Muscle of arm (tissue), 12 donors: ENCODE measurements around the gene CCDC51. TPM values are rescaled to one million over a fixed set of nuclear protein-coding genes. Genes with fewer than 3 reads are reported as not detected.

Experiments used
- polyA plus RNA-seq, 12 donors: library from polyadenylated mRNA; unstranded; fragments of 120-200 nt; gene quantifications; one replicate each; pipeline ENCODE4 v1.2.1, GENCODE V29; 2013; ENCODE audit not compliant: insufficient read length in 12 of 12

CCDC51 gene
- polyA plus RNA-seq, 12 donors = 8.9 to 22.3 (median 11.0) TPM; not detected in 1

Other genes starting within 250 kb of the CCDC51 start
- gene CAMP, start 216.6 kb downstream of the CCDC51 start, polyA plus RNA-seq = 1 to 10 TPM in 2 of 12 donors, under 1 TPM in 7, not detected in 3; 0.40 to 3.5 (median 0.50) TPM
- gene ZNF589, start 199.0 kb downstream of the CCDC51 start, polyA plus RNA-seq = 10 to 100 TPM in 5 of 12 donors, 1 to 10 TPM in 6, not detected in 1; 5.8 to 16.3 (median 8.8) TPM
- gene NME6, start 138.8 kb downstream of the CCDC51 start, polyA plus RNA-seq = 10 to 100 TPM in 11 of 12 donors, not detected in 1; 15.9 to 30.3 (median 21.9) TPM
- not detected for gene SPINK8, start 106.5 kb downstream of the CCDC51 start, polyA plus RNA-seq
- gene FBXW12, start 67.9 kb downstream of the CCDC51 start, polyA plus RNA-seq = under 1 TPM in 7 of 12 donors, not detected in 5; 0.11 to 0.39 (median 0.15) TPM
- gene PLXNB1, start 10.0 kb downstream of the CCDC51 start, polyA plus RNA-seq = 10 to 100 TPM in 11 of 12 donors, not detected in 1; 14.8 to 58.1 (median 21.6) TPM
- 100 to 1,000 TPM in 11 of 12 donors, not detected in 1; 164 to 331 (median 188) TPM for gene TMA7, start 138 bp upstream of the CCDC51 start, polyA plus RNA-seq
- 10 to 100 TPM in 1 of 12 donors, 1 to 10 TPM in 10, not detected in 1; 7.4 to 13.6 (median 8.7) TPM for gene ATRIP, start 6.6 kb upstream of the CCDC51 start, polyA plus RNA-seq
- 100 to 1,000 TPM in 1 of 12 donors, 10 to 100 TPM in 10, not detected in 1; 51.7 to 115 (median 67.4) TPM for gene SHISA5, start 64.1 kb upstream of the CCDC51 start, polyA plus RNA-seq
- 1 to 10 TPM in 10 of 12 donors, not detected in 2; 3.1 to 7.4 (median 5.6) TPM for gene PFKFB4, start 116.7 kb upstream of the CCDC51 start, polyA plus RNA-seq
- 1 to 10 TPM in 1 of 12 donors, under 1 TPM in 3, not detected in 8; 0.25 to 6.5 (median 0.68) TPM for gene UCN2, start 123.7 kb upstream of the CCDC51 start, polyA plus RNA-seq
- gene COL7A1, start 155.2 kb upstream of the CCDC51 start, polyA plus RNA-seq = 100 to 1,000 TPM in 1 of 12 donors, 10 to 100 TPM in 4, 1 to 10 TPM in 6, not detected in 1; 4.3 to 163 (median 7.9) TPM
- gene UQCRC1, start 169.5 kb upstream of the CCDC51 start, polyA plus RNA-seq = 100 to 1,000 TPM in 11 of 12 donors, not detected in 1; 121 to 187 (median 168) TPM
- gene TMEM89, start 181.7 kb upstream of the CCDC51 start, polyA plus RNA-seq = under 1 TPM in 1 of 12 donors, not detected in 11; 0.51 TPM
- gene SLC26A6, start 195.3 kb upstream of the CCDC51 start, polyA plus RNA-seq = 10 to 100 TPM in 4 of 12 donors, 1 to 10 TPM in 7, not detected in 1; 6.9 to 46.2 (median 8.5) TPM
- 1 to 10 TPM in 1 of 12 donors, under 1 TPM in 10, not detected in 1; 0.26 to 8.9 (median 0.54) TPM for gene CELSR3, start 222.8 kb upstream of the CCDC51 start, polyA plus RNA-seq
- 10 to 100 TPM in 2 of 12 donors, 1 to 10 TPM in 9, not detected in 1; 5.2 to 17.8 (median 7.7) TPM for gene NCKIPSD, start 245.8 kb upstream of the CCDC51 start, polyA plus RNA-seq